ENCODE measurements around the gene GRIK2. TPM values are rescaled to one million over a fixed set of nuclear protein-coding genes. Genes with fewer than 3 reads are reported as not detected.

The GRIK2 gene
- total RNA-seq, 1 donor from 2014 or later = 95.5 TPM

GRCh38 chr6:101516578-101516977 is 123.1 kb downstream of the GRIK2 start:
- no peak for TF ChIP-seq CTCF (IDR thresholded peaks at IDR 0.05; ENCODE audit: partially characterized antibody, unreplicated experiment)
- Mint-ChIP-seq H3K27me3 (ENCODE audit: unreplicated experiment) (peaks cover 2% of the 10 kb centered on the region), H3K4me3 (ENCODE audit: unreplicated experiment) (no peak overlapping the region), H3K27ac (ENCODE audit: unreplicated experiment) (no peak overlapping the region), H3K36me3 (ENCODE audit: unreplicated experiment) (no peaks in the 10 kb centered on the region), H3K9me3 (ENCODE audit: unreplicated experiment) (no peaks in the 10 kb centered on the region), H3K4me1 (ENCODE audit: low read depth, unreplicated experiment) (peaks cover 4% of the 10 kb centered on the region)
- no peak for DNase-seq

- H3K9me3 Mint-ChIP-seq (ENCODE audit: unreplicated experiment) = no peaks in the 10 kb centered on the region
- no peak overlapping the region for H3K4me3 Mint-ChIP-seq (ENCODE audit: unreplicated experiment)
- TF ChIP-seq CTCF (IDR thresholded peaks at IDR 0.05; ENCODE audit: partially characterized antibody, unreplicated experiment) = no peak
- no peak for DNase-seq
- H3K36me3 Mint-ChIP-seq (ENCODE audit: unreplicated experiment) = no peaks in the 10 kb centered on the region
- peaks cover 2% of the 10 kb centered on the region for H3K27me3 Mint-ChIP-seq (ENCODE audit: unreplicated experiment)
- peaks cover 4% of the 10 kb centered on the region for H3K4me1 Mint-ChIP-seq (ENCODE audit: low read depth, unreplicated experiment)
- no peak overlapping the region for H3K27ac Mint-ChIP-seq (ENCODE audit: unreplicated experiment)
Observed at GRCh38 chr6:101517632-101518031, 124.1 kb downstream of the GRIK2 start.

- H3K27me3 Mint-ChIP-seq (ENCODE audit: unreplicated experiment) = peaks cover 1% of the 10 kb centered on the region
- H3K4me1 Mint-ChIP-seq (ENCODE audit: low read depth, unreplicated experiment) = peaks cover 13% of the 10 kb centered on the region
- TF ChIP-seq CTCF (IDR thresholded peaks at IDR 0.05; ENCODE audit: partially characterized antibody, unreplicated experiment) = no peak
- no peaks in the 10 kb centered on the region for H3K36me3 Mint-ChIP-seq (ENCODE audit: unreplicated experiment)
- H3K9me3 Mint-ChIP-seq (ENCODE audit: unreplicated experiment) = no peaks in the 10 kb centered on the region
- DNase-seq = no peak
- no peak overlapping the region for H3K27ac Mint-ChIP-seq (ENCODE audit: unreplicated experiment)
- no peak overlapping the region for H3K4me3 Mint-ChIP-seq (ENCODE audit: unreplicated experiment)
Observed at GRCh38 chr6:101522254-101522653, 128.7 kb downstream of the GRIK2 start.

- Mint-ChIP-seq H3K36me3 (ENCODE audit: unreplicated experiment) (no peaks in the 10 kb centered on the region), H3K27me3 (ENCODE audit: unreplicated experiment) (peaks cover 1% of the 10 kb centered on the region), H3K9me3 (ENCODE audit: unreplicated experiment) (no peaks in the 10 kb centered on the region)
Observed at GRCh38 chr6:101527467-101527866, 134.0 kb downstream of the GRIK2 start.

GRCh38 chr6:101528801-101529200 is 135.3 kb downstream of the GRIK2 start:
- peaks cover 19% of the 10 kb centered on the region for H3K4me1 Mint-ChIP-seq (ENCODE audit: low read depth, unreplicated experiment)
- no peak overlapping the region for H3K4me3 Mint-ChIP-seq (ENCODE audit: unreplicated experiment)
- H3K36me3 Mint-ChIP-seq (ENCODE audit: unreplicated experiment) = no peaks in the 10 kb centered on the region
- DNase-seq = no peak
- no peak for TF ChIP-seq CTCF (IDR thresholded peaks at IDR 0.05; ENCODE audit: partially characterized antibody, unreplicated experiment)
- H3K9me3 Mint-ChIP-seq (ENCODE audit: unreplicated experiment) = no peaks in the 10 kb centered on the region
- H3K27ac Mint-ChIP-seq (ENCODE audit: unreplicated experiment) = no peak overlapping the region
- H3K27me3 Mint-ChIP-seq (ENCODE audit: unreplicated experiment) = no peaks in the 10 kb centered on the region

More at GRCh38 chr6:101527467-101527866, 134.0 kb downstream of the GRIK2 start:
- peak overlapping the region; percentile 63 for H3K27ac Mint-ChIP-seq (ENCODE audit: unreplicated experiment)
- no peak overlapping the region for H3K4me3 Mint-ChIP-seq (ENCODE audit: unreplicated experiment)
- peaks cover 19% of the 10 kb centered on the region for H3K4me1 Mint-ChIP-seq (ENCODE audit: low read depth, unreplicated experiment)
- TF ChIP-seq CTCF (IDR thresholded peaks at IDR 0.05; ENCODE audit: partially characterized antibody, unreplicated experiment) = no peak
- no peak for DNase-seq
